HG02798 (cell line): Measurements from ENCODE around the gene KLHL2.
"Not testable (repeated sequence)": the region's sequence is repeated elsewhere in the genome, so short reads cannot be mapped to it uniquely, and the experiment has no call there.

ENCODE experiments used
- ATAC-seq: cut with Tn5 transposase; IDR thresholded peaks from one replicate; pipeline ENCODE4 v1.9.1; 2021; ENCODE audit warnings: mild to moderate bottlenecking; ENCODE audit not compliant: unreplicated experiment, poor library complexity

KLHL2 gene

GRCh38 chr4:165324918-165325304 is 117.5 kb downstream of the KLHL2 start:
- ATAC-seq: no peak

DNA sequence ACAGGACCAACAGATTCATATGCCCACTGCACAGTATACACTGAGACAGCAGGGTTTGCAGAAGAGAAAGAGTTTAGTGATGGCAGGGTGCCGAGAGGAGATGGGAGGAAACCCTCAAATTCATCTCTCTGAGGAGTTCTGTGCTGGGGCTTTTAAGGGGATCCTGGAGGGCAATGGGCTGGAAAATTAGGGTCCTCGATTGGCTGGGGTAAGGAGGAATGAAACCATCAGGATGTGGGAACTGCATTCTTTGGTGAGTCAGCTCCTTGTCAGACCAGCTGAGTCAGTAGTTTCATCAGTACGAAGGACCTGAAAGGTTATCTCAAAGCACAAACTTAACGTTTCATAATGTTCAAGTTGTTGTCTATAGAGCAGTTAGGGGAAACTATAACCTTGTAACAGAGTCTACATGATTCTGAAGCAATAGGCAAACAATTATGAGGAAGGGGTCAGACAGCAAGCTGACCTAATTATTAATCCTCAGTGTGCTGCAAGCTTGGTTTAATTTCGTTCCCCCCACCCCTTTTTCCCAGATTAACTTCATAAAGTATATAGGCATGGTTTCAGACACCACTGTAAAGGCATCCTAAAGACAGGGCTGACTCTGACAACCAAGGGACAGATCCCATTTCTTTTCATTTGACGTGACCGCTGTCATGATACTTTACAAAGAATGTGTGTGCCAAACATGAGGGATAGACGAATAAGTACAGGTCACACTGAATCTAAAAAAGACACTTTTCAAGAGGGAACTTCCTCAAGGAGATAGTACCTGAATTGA is 118.6 kb downstream of the KLHL2 start:
- no peak for ATAC-seq

DNA sequence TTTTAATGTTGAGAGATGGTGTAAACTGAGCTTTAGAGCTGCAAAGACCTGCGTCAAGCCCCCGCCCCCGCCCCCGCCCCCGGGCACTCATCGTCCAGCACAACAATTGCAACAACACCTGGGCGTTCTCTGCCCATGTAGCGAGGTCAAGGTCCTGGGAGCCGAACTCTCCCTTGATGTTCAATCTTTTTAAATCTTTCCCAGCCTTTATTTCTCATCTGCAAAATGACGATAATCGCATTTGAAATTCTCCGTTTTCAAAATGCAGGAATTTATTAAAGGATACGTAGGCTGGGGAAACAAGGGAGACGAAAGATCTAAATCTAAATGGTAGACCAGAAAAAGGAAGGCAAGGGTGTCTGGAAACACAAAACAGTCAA is 119.5 kb downstream of the KLHL2 start:
- no peak for ATAC-seq

- ATAC-seq: peak; percentile 98
Observed at GRCh38 chr4:165327211-165328100, 120.1 kb downstream of the KLHL2 start, which contains the start of gene MSMO1. TSS of gene MSMO1 (plus strand) at chr4:165327669. CDS start at chr4:165333371, 5,702 bp downstream.

DNA sequence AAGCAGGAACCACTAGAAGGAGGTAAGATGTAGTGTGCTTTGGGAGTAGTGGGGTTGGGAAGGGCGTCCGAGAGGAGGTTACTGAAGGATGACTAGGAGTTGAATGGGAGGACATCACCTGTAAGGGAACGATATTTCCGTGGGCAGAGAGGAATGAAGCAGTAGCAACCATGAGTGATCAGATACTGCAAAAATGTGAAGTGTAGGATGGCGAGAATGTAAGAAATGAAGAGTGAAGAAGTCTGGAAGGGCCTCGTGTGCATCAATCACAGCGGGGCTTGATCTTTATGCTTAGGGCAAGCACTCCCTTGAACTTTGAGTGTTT is 120.7 kb downstream of the KLHL2 start:
- no peak for ATAC-seq

DNA sequence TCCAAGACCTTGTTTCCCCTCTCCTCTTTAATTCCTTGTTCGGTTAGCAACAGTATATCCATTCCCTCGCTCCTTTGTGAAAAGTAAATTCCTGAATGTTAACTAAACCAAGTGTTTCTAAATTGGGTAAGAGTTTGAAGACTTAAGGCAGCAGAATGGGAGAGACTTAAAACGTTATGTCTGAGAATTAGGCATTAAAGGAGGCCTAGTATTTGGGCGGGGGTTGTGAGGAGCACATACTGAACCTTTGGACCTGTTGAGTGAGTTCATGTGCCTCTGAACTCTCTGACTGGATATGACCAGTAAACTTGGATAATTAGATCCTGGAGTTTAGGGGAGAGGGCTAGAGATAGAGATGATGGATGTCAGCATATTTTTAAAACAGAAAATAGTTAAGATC is 121.3 kb downstream of the KLHL2 start:
- ATAC-seq: no peak

- ATAC-seq: no peak
Observed at GRCh38 chr4:165330071-165330470, 122.7 kb downstream of the KLHL2 start.

- ATAC-seq: no peak
Observed at GRCh38 chr4:165330666-165331065, 123.3 kb downstream of the KLHL2 start.

DNA sequence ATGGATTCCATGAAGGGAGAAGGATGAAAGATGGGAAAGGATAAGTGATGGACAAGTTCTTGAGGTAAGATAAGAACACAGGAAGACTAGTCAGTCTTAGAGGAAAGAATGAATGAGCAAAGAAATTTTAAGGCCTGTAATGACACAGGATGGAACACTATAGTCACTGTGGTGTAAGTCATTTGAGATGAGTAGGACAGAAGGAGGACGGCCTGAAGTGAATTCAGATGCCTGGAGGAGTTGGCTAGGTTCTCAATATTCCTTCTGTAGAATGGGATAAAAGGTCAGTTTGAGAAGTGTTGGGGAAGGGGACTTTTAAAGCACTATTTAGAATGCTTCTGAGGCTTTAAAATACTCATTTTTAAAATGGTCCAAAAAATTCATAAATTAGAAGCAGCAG is 124.0 kb downstream of the KLHL2 start:
- ATAC-seq: no peak

GRCh38 chr4:165331823-165332222 is 124.5 kb downstream of the KLHL2 start:
- ATAC-seq: no peak

DNA sequence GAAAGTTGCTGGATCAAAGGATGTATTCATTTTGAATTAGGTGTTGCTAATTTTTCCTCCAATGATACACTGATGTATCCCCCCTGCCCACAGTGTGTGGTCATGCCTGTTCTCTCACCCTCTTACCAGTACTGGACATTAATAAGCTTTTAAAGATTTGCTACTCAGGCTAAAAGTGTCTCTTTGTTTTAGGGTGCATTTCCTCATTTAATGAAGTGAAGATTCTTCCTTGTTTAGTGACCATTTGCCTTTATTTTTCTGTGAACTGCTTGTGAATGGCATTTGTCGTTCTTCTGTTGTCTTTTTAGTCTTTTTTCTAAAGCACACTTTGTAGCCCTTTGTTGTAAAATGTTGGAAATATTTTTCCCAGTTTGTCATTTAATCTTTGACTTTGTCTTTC is 125.1 kb downstream of the KLHL2 start:
- ATAC-seq: no peak

DNA sequence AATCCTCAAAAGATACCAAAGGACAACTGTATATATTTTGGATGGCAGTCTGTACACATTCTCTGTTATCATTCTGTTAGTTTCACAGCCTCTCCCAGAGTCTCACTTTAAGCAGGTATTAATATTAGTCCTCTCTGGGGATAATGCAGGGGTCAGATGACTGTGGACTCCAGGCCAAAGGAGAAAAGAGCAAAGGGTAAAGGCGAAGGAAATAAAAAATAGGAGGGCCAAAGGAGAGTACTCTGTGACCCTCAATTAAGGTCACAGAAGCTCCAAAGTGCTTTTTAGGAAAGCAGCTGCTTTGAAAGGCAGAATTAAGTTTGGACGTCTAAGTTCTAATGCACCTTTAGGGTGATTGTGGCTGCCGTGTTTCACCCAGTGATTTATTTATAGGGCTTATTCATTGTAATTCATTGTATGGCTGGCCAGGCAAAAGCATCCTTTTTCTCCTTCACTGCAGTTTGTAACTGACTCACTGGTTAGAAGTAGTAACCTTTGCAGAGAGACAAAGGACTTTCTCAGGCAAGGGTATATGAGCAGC is 127.9 kb downstream of the KLHL2 start:
- ATAC-seq: no peak

DNA sequence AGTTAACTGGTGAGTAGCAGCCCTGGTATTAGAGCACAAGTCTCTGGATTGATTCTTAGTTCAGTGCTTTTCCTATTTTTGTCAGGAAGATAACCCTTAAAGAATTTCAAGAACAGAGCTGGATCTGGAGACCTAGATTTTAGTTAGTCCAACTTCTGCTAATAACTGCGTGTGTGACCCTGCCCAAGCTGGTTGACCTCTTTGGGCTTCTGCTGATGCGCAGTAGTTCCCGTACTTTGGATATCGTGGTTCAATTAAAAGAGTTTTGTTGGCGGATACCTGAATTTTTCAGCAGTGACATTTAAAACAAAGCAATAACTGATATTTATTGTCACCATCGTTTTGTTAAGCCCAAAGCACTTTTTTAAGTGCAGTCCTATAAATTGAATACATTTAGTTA is 129.4 kb downstream of the KLHL2 start:
- no peak for ATAC-seq

DNA sequence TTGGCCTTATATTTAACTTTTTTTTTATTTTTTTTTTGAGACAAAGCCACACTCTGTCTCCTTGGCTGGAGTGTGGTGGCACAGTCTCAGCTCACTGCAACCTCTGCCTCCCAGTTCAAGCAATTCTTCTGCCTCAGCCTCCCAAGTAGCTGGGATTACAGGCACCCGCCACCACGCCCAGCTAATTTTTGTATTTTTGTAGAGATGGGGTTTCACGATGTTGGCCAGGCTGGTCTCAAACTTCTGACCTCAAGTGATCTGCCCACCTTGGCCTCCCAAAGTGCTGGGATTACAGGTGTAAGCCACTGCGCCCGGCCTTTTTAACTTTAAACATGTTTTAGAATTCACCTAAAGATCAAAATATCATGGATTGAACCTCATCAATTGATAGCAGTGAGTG is 135.0 kb downstream of the KLHL2 start:
- ATAC-seq: not testable (repeated sequence)

GRCh38 chr4:165343353-165344191 is 136.2 kb downstream of the KLHL2 start:
- ATAC-seq: no peak

- no peak for ATAC-seq
Observed at GRCh38 chr4:165345666-165346417, 138.5 kb downstream of the KLHL2 start.

- no peak for ATAC-seq
Observed at GRCh38 chr4:165347647-165348569, 140.5 kb downstream of the KLHL2 start.

DNA sequence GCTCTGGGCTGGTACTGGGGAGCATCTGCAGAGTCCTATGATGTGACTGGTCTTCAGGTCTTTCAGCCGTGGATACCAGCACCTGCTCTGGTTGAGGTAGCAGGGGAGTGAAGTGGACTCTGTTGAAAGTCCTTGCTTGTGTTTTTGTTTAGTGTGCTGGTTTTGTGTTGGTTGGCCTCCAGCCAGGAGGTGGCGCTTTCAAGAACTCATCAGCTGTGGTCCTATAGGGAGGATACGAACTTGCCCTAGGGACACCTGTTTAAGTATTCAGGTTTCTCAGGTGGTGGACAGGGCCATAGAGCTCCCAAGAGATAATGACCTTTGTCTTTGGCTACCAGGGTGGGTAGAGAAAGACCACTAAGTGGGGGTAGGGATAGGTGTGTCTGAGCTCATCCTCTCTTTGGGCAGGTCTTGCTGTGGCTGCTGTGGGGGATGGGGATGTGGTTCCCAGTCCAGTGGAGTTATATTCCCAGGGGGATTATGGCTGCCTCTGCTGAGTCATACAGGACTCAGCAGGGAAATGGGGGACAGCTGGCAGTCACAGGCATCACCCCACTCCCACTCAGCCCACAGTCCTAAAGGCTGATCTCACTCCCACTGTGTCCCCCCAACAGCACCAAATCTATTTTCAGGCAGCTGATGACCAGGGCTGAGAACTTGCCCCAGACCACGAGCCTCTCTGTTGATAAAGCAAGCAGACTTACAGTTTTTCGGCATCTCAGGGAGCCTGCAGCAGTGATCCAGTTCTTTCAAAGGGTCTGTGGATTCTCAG is 144.2 kb downstream of the KLHL2 start:
- ATAC-seq: no peak
